GM10248 (cell line): ENCODE data around the gene SPPL2A.

Source experiments
- CTCF ChIA-PET: fragments of 300-600 bp; sonication (Branson Sonifier 250); formaldehyde crosslinking; extraction: SDS; loops from one replicate; lab custom pipeline; 2021; ENCODE audit warnings: antibody characterized with exemption; lab: Yijun Ruan, JAX
- POLR2A ChIA-PET: fragments of 350-650 bp; sonication (Branson Sonifier 250); formaldehyde crosslinking; extraction: SDS; loops from one replicate; lab custom pipeline; 2020; ENCODE audit warnings: antibody characterized with exemption; lab: Yijun Ruan, JAX
- DNase-seq: peaks from one replicate; pipeline ENCODE4 v3.0.0; 2012; ENCODE audit errors: extremely low spot score
- CTCF ChIP-seq: IDR thresholded peaks from 2 replicates; pipeline ENCODE4 v1.5.1; 2012; ENCODE audit warnings: mild to moderate bottlenecking, low read depth; ENCODE audit errors: extremely low read depth, missing control alignments, control extremely low read depth

SPPL2A gene

DNA sequence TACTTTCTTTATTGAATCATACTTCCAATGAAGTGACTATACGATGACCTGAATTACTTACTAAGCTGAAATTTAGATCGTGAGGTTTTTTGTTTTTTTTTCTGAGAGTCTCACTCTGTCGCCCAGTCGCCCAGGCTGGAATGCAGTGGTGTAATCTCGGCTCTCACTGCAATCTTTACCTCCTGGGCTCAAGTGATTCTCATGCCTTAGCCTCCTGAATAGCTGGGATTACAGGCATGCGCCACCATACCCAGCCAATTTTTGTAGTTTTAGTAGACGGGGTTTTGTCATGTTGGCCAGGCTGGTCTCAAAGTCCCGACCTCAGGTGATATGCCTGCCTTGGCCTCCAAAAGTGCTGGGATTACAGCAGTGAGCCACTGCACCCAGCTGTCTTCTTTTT is 28.7 kb downstream of the SPPL2A start:
- DNase-seq: no peak
- TF ChIP-seq CTCF: no peak
- ChIA-PET CTCF (no interaction called here), POLR2A (no interaction called here)

DNA sequence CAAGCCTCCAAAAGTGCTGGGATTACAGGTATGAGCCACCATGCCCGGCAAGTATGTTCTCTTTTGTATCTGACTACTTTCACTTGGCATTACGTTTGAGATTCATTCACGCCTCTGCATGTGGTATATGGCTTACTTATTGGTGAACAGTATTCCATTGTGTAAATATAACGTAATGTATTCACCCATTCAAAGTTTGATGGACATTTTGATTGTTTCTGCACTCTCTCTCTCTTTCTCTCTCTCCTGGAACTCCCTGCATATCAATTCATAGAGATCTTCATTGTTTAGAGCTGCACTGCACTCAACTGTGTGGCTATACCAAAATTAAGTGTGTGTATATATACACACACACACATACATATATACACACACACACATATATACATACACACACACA is 30.4 kb downstream of the SPPL2A start:
- POLR2A ChIA-PET: no interaction called here
- TF ChIP-seq CTCF: no peak
- no peak for DNase-seq
- CTCF ChIA-PET: no interaction called here

- DNase-seq: no peak
- no peak for TF ChIP-seq CTCF
- CTCF ChIA-PET: interaction anchor here (1.2 kb wide), 1 partner anchor 31 kb away, joined by 3 read pairs; no protein-coding TSS in a partner anchor
- POLR2A ChIA-PET: no interaction called here
Measured at GRCh38 chr15:50726315-50726714, 39.2 kb downstream of the SPPL2A start.

- no peak for TF ChIP-seq CTCF
- CTCF ChIA-PET: interaction anchor here (1.0 to 1.3 kb wide), 2 partner anchors 8 to 39 kb away, joined by 3 read pairs; no protein-coding TSS in a partner anchor
- POLR2A ChIA-PET: no interaction called here
Measured at GRCh38 chr15:50718700-50719125, 46.8 kb downstream of the SPPL2A start.

DNA sequence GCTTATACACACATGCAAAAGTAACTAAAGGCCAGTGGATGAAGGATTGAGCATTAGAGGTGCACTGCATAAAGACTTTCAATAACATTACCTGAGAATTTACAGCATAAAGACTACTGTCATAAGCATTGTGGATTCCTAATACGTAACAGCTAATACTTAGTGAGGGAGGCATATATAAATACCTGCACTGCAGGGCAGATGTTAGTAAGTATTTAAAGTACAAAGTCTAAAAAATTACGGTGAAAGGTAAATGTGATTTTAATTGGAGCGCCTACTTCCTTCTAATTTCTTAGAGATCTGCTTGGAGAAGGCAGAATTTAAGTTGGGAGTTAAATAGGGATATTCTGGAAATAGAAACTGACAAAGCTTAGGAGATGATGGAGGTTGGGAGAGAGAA is 53.5 kb downstream of the SPPL2A start:
- POLR2A ChIA-PET: no interaction called here
- CTCF ChIA-PET: no interaction called here

More at GRCh38 chr15:50718700-50719125, 46.8 kb downstream of the SPPL2A start:
- DNase-seq: no peak

GRCh38 chr15:50710585-50710984 is 54.9 kb downstream of the SPPL2A start:
- ChIA-PET POLR2A (no interaction called here), CTCF (interaction anchor here (0.9 to 1.2 kb wide), 2 partner anchors 9 to 16 kb away, joined by 3 read pairs; no protein-coding TSS in a partner anchor)
- no peak for TF ChIP-seq CTCF
- DNase-seq: no peak

More for the DNA sequence above, 53.5 kb downstream of the SPPL2A start:
- no peak for TF ChIP-seq CTCF
- DNase-seq: no peak
